HG03045 (cell line): ENCODE measurements around the gene ZBTB40.

Experiments used
- ATAC-seq: cut with Tn5 transposase; IDR thresholded peaks from one replicate; pipeline ENCODE4 v1.9.1; 2021; ENCODE audit warnings: mild to moderate bottlenecking, moderate library complexity; ENCODE audit not compliant: unreplicated experiment

ZBTB40 gene

GRCh38 chr1:22503721-22504410 is 52.2 kb downstream of the ZBTB40 start:
- ATAC-seq = no peak

- no peak for ATAC-seq
Measured at GRCh38 chr1:22506130-22506692, 54.6 kb downstream of the ZBTB40 start.

GRCh38 chr1:22507587-22507986 is 55.9 kb downstream of the ZBTB40 start:
- ATAC-seq = no peak

GRCh38 chr1:22508329-22508728 is 56.7 kb downstream of the ZBTB40 start:
- no peak for ATAC-seq

- ATAC-seq = no peak
Measured at GRCh38 chr1:22508991-22509390, 57.3 kb downstream of the ZBTB40 start.

GRCh38 chr1:22509815-22510214 is 58.2 kb downstream of the ZBTB40 start:
- ATAC-seq = no peak

- ATAC-seq = no peak
Measured at GRCh38 chr1:22512873-22513272, 61.2 kb downstream of the ZBTB40 start.

GRCh38 chr1:22516906-22517571 is 65.4 kb downstream of the ZBTB40 start:
- ATAC-seq = no peak

- ATAC-seq = no peak
Measured at GRCh38 chr1:22517956-22518355, 66.3 kb downstream of the ZBTB40 start.

- ATAC-seq = no peak
Measured at GRCh38 chr1:22518379-22518778, 66.7 kb downstream of the ZBTB40 start.

GRCh38 chr1:22520871-22521270 is 69.2 kb downstream of the ZBTB40 start:
- no peak for ATAC-seq

- no peak for ATAC-seq
Measured at GRCh38 chr1:22521692-22522091, 70.0 kb downstream of the ZBTB40 start.

GRCh38 chr1:22522221-22522743 is 70.6 kb downstream of the ZBTB40 start:
- ATAC-seq = no peak

GRCh38 chr1:22524481-22524880 is 72.8 kb downstream of the ZBTB40 start:
- ATAC-seq = no peak

GRCh38 chr1:22525211-22525610 is 73.6 kb downstream of the ZBTB40 start:
- no peak for ATAC-seq

GRCh38 chr1:22525646-22526045 is 74.0 kb downstream of the ZBTB40 start:
- ATAC-seq = no peak

- ATAC-seq = no peak
Measured at GRCh38 chr1:22526098-22526497, 74.4 kb downstream of the ZBTB40 start.

GRCh38 chr1:22526677-22527076 is 75.0 kb downstream of the ZBTB40 start:
- no peak for ATAC-seq

- ATAC-seq = no peak
Measured at GRCh38 chr1:22527122-22527521, 75.5 kb downstream of the ZBTB40 start.

GRCh38 chr1:22527555-22528296 is 76.1 kb downstream of the ZBTB40 start:
- ATAC-seq = no peak

GRCh38 chr1:22528451-22528850 is 76.8 kb downstream of the ZBTB40 start:
- no peak for ATAC-seq
